GM12865 (cell line): ENCODE measurements around the gene KRTAP22-1.

Source experiments
- DNase-seq: peaks from one replicate; pipeline ENCODE4 v3.0.0; 2010; ENCODE audit warnings: low read depth
- H3K4me3 ChIP-seq: 2 replicates; pipeline ENCODE4 v1.5.1; 2011; ENCODE audit warnings: mild to moderate bottlenecking, low read depth, low read length, control low read depth
- CTCF ChIP-seq: IDR thresholded peaks from 2 replicates; pipeline ENCODE4 v1.5.1; 2011; ENCODE audit warnings: low read length, control low read depth, low read depth, inconsistent platforms; ENCODE audit not compliant: insufficient read depth; ENCODE audit errors: missing control alignments

KRTAP22-1 gene

GRCh38 chr21:30598802-30599201 is 2.1 kb upstream of the KRTAP22-1 start, which contains the start of gene KRTAP6-2:
TSS of gene KRTAP6-2 (minus strand) at chr21:30598902. CDS start at chr21:30598874, 28 bp downstream.
- TF ChIP-seq CTCF, result no peak
- H3K4me3 ChIP-seq, result no peak within 1 kb of the TSS
- DNase-seq, result no peak

- no peak for TF ChIP-seq CTCF
- no peak for DNase-seq
- H3K4me3 ChIP-seq, result no peak overlapping the region
Observed at GRCh38 chr21:30605968-30606367, 5.1 kb downstream of the KRTAP22-1 start.

- DNase-seq, result no peak
- H3K4me3 ChIP-seq, result no peak overlapping the region
- TF ChIP-seq CTCF, result no peak
Observed at GRCh38 chr21:30612132-30612531, 11.2 kb downstream of the KRTAP22-1 start.

GRCh38 chr21:30613836-30614235 is 12.9 kb downstream of the KRTAP22-1 start, which contains the start of gene KRTAP6-1:
TSS of gene KRTAP6-1 (minus strand) at chr21:30613930. CDS start at chr21:30613904, 26 bp downstream.
- H3K4me3 ChIP-seq, result no peak within 1 kb of the TSS
- TF ChIP-seq CTCF, result no peak
- no peak for DNase-seq

GRCh38 chr21:30615199-30615598 is 14.3 kb downstream of the KRTAP22-1 start:
- no peak for TF ChIP-seq CTCF
- no peak overlapping the region for H3K4me3 ChIP-seq
- DNase-seq, result no peak

- DNase-seq, result no peak
- no peak for TF ChIP-seq CTCF
- H3K4me3 ChIP-seq, result no peak within 1 kb of the TSS
Observed at GRCh38 chr21:30616125-30616524, 15.2 kb downstream of the KRTAP22-1 start, which contains the start of gene KRTAP20-1. TSS of gene KRTAP20-1 (plus strand) at chr21:30616425. CDS start at chr21:30616455, 30 bp downstream.

GRCh38 chr21:30620080-30620479 is 19.2 kb downstream of the KRTAP22-1 start:
- no peak for DNase-seq
- H3K4me3 ChIP-seq, result no peak overlapping the region
- TF ChIP-seq CTCF, result no peak
